Amygdala (tissue), 56 donors: ENCODE results near the gene ZFP62.
"Not testable (repeated sequence)": the region's sequence is repeated elsewhere in the genome, so short reads cannot be mapped to it uniquely, and the experiment has no call there.

ENCODE experiments used
- DNase-seq, 56 donors: peaks; one replicate each; lab custom pipeline; 2025; lab: John Stamatoyannopoulos, UW

The ZFP62 gene

GRCh38 chr5:180831139-180832093 is 29.7 kb downstream of the ZFP62 start:
- DNase-seq, result peak in 55 of 56 donors; percentile 27 to 89 (median 74)

- DNase-seq, result peak in 38 of 56 donors; percentile 18 to 77 (median 54)
These were observed 30.6 kb downstream of the ZFP62 start for GRCh38 chr5:180830253-180831138.

- no peak for DNase-seq
These were observed 31.4 kb downstream of the ZFP62 start for GRCh38 chr5:180829726-180830125.

- not testable (repeated sequence) for DNase-seq
These were observed 32.1 kb downstream of the ZFP62 start for GRCh38 chr5:180828756-180829531.

- DNase-seq, result not testable (repeated sequence)
These were observed 33.7 kb downstream of the ZFP62 start for GRCh38 chr5:180827374-180827773.

- DNase-seq, result peak in 4 of 56 donors; percentile 23 to 49 (median 35)
These were observed 35.1 kb downstream of the ZFP62 start for GRCh38 chr5:180825768-180826525.

- DNase-seq, result no peak
These were observed 36.2 kb downstream of the ZFP62 start for GRCh38 chr5:180824630-180825476.

- DNase-seq, result no peak
These were observed 37.0 kb downstream of the ZFP62 start for GRCh38 chr5:180823940-180824629.

GRCh38 chr5:180823346-180823745 is 37.7 kb downstream of the ZFP62 start:
- no peak for DNase-seq

GRCh38 chr5:180821538-180821937 is 39.5 kb downstream of the ZFP62 start:
- no peak for DNase-seq

GRCh38 chr5:180820788-180821321 is 40.2 kb downstream of the ZFP62 start:
- no peak for DNase-seq

GRCh38 chr5:180818677-180819341 is 42.3 kb downstream of the ZFP62 start:
- no peak for DNase-seq

GRCh38 chr5:180817893-180818674 is 43.0 kb downstream of the ZFP62 start:
- no peak for DNase-seq

GRCh38 chr5:180816608-180817534 is 44.2 kb downstream of the ZFP62 start:
- DNase-seq, result no peak

GRCh38 chr5:180815293-180815917 is 45.7 kb downstream of the ZFP62 start:
- DNase-seq, result no peak
